ENCODE measurements around the gene DCDC1. TPM values are rescaled to one million over a fixed set of nuclear protein-coding genes. Genes with fewer than 3 reads are reported as not detected.
A peak's percentile ranks its signal among the peaks of the same experiment; 100 is the strongest.

DCDC1 gene
- total RNA-seq, 1 donor from 2014 or later, result 0.93 TPM

GRCh38 chr11:31240340-31240904 lies 129.1 kb downstream of the DCDC1 start:
- Histone ChIP-seq H3K4me1 (no peaks in the 10 kb centered on the region), H3K4me3 (no peak overlapping the region), H3K9me3 (no peaks in the 10 kb centered on the region), H3K27ac (no peak overlapping the region), H3K27me3 (no peaks in the 10 kb centered on the region), H3K36me3 (no peaks in the 10 kb centered on the region)
- peak; percentile 49 for TF ChIP-seq CTCF (IDR thresholded peaks at IDR 0.05)
- intact Hi-C loops (cut with DNase I), result no loop called here
- DNase-seq (no peak), ATAC-seq (peak; percentile 45)

GRCh38 chr11:31237819-31238760 lies 131.4 kb downstream of the DCDC1 start:
- no peak for TF ChIP-seq CTCF (IDR thresholded peaks at IDR 0.05)

GRCh38 chr11:31236143-31236542 lies 133.4 kb downstream of the DCDC1 start:
- Histone ChIP-seq H3K27me3 (no peaks in the 10 kb centered on the region), H3K4me3 (no peak overlapping the region), H3K4me1 (no peaks in the 10 kb centered on the region), H3K27ac (no peak overlapping the region), H3K9me3 (no peaks in the 10 kb centered on the region), H3K36me3 (no peaks in the 10 kb centered on the region)
- DNase-seq (no peak), ATAC-seq (no peak)
- TF ChIP-seq CTCF (IDR thresholded peaks at IDR 0.05), result peak; percentile 15
- intact Hi-C loops (cut with DNase I), result no loop called here

More at GRCh38 chr11:31237819-31238760, 131.4 kb downstream of the DCDC1 start:
- no peaks in the 10 kb centered on the region for H3K27me3 ChIP-seq
- ATAC-seq (no peak), DNase-seq (no peak)
- H3K27ac ChIP-seq, result no peak overlapping the region
- no peaks in the 10 kb centered on the region for H3K4me1 ChIP-seq
- intact Hi-C loops (cut with DNase I), result no loop called here
- no peaks in the 10 kb centered on the region for H3K36me3 ChIP-seq
- no peak overlapping the region for H3K4me3 ChIP-seq
- no peaks in the 10 kb centered on the region for H3K9me3 ChIP-seq

GRCh38 chr11:31233425-31233824 lies 136.1 kb downstream of the DCDC1 start:
- Histone ChIP-seq H3K9me3 (no peaks in the 10 kb centered on the region), H3K36me3 (no peaks in the 10 kb centered on the region), H3K4me1 (no peaks in the 10 kb centered on the region), H3K4me3 (no peak overlapping the region), H3K27ac (no peak overlapping the region), H3K27me3 (no peaks in the 10 kb centered on the region)
- intact Hi-C loops (cut with DNase I), result no loop called here
- no peak for DNase-seq
- no peak for TF ChIP-seq CTCF (IDR thresholded peaks at IDR 0.05)
- ATAC-seq, result no peak

- no peak overlapping the region for H3K4me3 ChIP-seq
- DNase-seq, result no peak
- no peaks in the 10 kb centered on the region for H3K9me3 ChIP-seq
- no peak overlapping the region for H3K27ac ChIP-seq
- no peaks in the 10 kb centered on the region for H3K27me3 ChIP-seq
- no peak for TF ChIP-seq CTCF (IDR thresholded peaks at IDR 0.05)
- no peaks in the 10 kb centered on the region for H3K36me3 ChIP-seq
- H3K4me1 ChIP-seq, result no peaks in the 10 kb centered on the region
- ATAC-seq, result no peak
- intact Hi-C loops (cut with DNase I), result no loop called here
Measured at GRCh38 chr11:31231601-31232000, 137.9 kb downstream of the DCDC1 start.
